HG03135 (cell line): ENCODE measurements around the gene PRXL2A.
A peak's percentile ranks its signal among the peaks of the same experiment; 100 is the strongest.

Experiments used
- ATAC-seq: cut with Tn5 transposase; IDR thresholded peaks from one replicate; pipeline ENCODE4 v1.9.1; 2021; ENCODE audit warnings: mild to moderate bottlenecking, moderate library complexity; ENCODE audit not compliant: unreplicated experiment

Gene PRXL2A

GRCh38 chr10:80460399-80461207 is 52.3 kb downstream of the PRXL2A start:
- no peak for ATAC-seq

GRCh38 chr10:80461208-80462183 is 53.1 kb downstream of the PRXL2A start:
- no peak for ATAC-seq

GRCh38 chr10:80462299-80462980 is 54.1 kb downstream of the PRXL2A start:
- ATAC-seq: no peak

GRCh38 chr10:80462981-80463741 is 54.8 kb downstream of the PRXL2A start:
- no peak for ATAC-seq

GRCh38 chr10:80463868-80464267 is 55.5 kb downstream of the PRXL2A start:
- ATAC-seq: no peak

- no peak for ATAC-seq
Measured at GRCh38 chr10:80464557-80465450, 56.5 kb downstream of the PRXL2A start.

GRCh38 chr10:80465451-80465835 is 57.1 kb downstream of the PRXL2A start:
- no peak for ATAC-seq

- ATAC-seq: no peak
Measured at GRCh38 chr10:80465839-80466590, 57.7 kb downstream of the PRXL2A start.

- no peak for ATAC-seq
Measured at GRCh38 chr10:80466724-80467326, 58.5 kb downstream of the PRXL2A start.

- no peak for ATAC-seq
Measured at GRCh38 chr10:80468002-80468401, 59.7 kb downstream of the PRXL2A start.

- no peak for ATAC-seq
Measured at GRCh38 chr10:80468806-80469421, 60.6 kb downstream of the PRXL2A start.

- no peak for ATAC-seq
Measured at GRCh38 chr10:80470266-80470665, 61.9 kb downstream of the PRXL2A start.

GRCh38 chr10:80471001-80471400 is 62.6 kb downstream of the PRXL2A start:
- ATAC-seq: no peak

- peak; percentile 46 for ATAC-seq
Measured at GRCh38 chr10:80471715-80472233, 63.4 kb downstream of the PRXL2A start.

- peak; percentile 92 for ATAC-seq
Measured at GRCh38 chr10:80472234-80473095, 64.1 kb downstream of the PRXL2A start.

- ATAC-seq: no peak
Measured at GRCh38 chr10:80473096-80473657, 64.8 kb downstream of the PRXL2A start.
